GM12874 (cell line): ENCODE data around the gene CXXC1.

Experiments used
- CTCF ChIP-seq: IDR thresholded peaks from 2 replicates; pipeline ENCODE4 v1.5.1; 2011; ENCODE audit warnings: low read depth, mild to moderate bottlenecking, control low read depth, low read length, moderate library complexity; ENCODE audit not compliant: insufficient read depth

Gene CXXC1

GRCh38 chr18:50313873-50314460 lies 26.5 kb upstream of the CXXC1 start:
- no peak for TF ChIP-seq CTCF

GRCh38 chr18:50313031-50313607 lies 25.6 kb upstream of the CXXC1 start:
- TF ChIP-seq CTCF = no peak

- TF ChIP-seq CTCF = no peak
Observed at GRCh38 chr18:50312296-50313030, 25.0 kb upstream of the CXXC1 start.

- TF ChIP-seq CTCF = no peak
Observed at GRCh38 chr18:50311650-50312049, 24.2 kb upstream of the CXXC1 start.

GRCh38 chr18:50310080-50310479 lies 22.6 kb upstream of the CXXC1 start:
- no peak for TF ChIP-seq CTCF

- no peak for TF ChIP-seq CTCF
Observed at GRCh38 chr18:50307738-50308470, 20.4 kb upstream of the CXXC1 start.

- no peak for TF ChIP-seq CTCF
Observed at GRCh38 chr18:50307400-50307737, 19.9 kb upstream of the CXXC1 start.
